H1 (cell line): ENCODE measurements around the gene LONP2. TPM values are rescaled to one million over a fixed set of nuclear protein-coding genes. Genes with fewer than 3 reads are reported as not detected.
A peak's percentile ranks its signal among the peaks of the same experiment; 100 is the strongest.

Source experiments
- CTCF ChIA-PET: fragments of 300-600 bp; sonication (Branson Sonifier 250); formaldehyde crosslinking; loops from one replicate; lab custom pipeline; 2021; ENCODE audit not compliant: partially characterized antibody; lab: Charles Lee
- POLR2A ChIA-PET: fragments of 300-600 bp; sonication (Branson Sonifier 250); formaldehyde crosslinking; loops from one replicate; lab custom pipeline; 2021; ENCODE audit warnings: inconsistent platforms; ENCODE audit not compliant: partially characterized antibody; lab: Charles Lee
- DNase-seq, 2 experiments: peaks; one replicate each; pipeline versions ENCODE4 v3.0.0 to v3.0.0-alpha.2; 2010 to 2022; ENCODE audit warnings: low spot score in 2 of 2, low read depth in 1 of 2, mixed read lengths in 1 of 2
- FAIRE-seq: peaks from 2 replicates; lab custom pipeline; 2011; peaks lifted over from hg19 to GRCh38; lab: Jason Lieb, UNC
- H2AFZ ChIP-seq: 2 replicates; pipeline ENCODE4 v1.8.1; 2012; ENCODE audit warnings: low read length, inconsistent platforms
- H2AK5ac ChIP-seq: 2 replicates; pipeline ENCODE4 v1.6.1; 2013; ENCODE audit warnings: low read depth, low read length
- H2BK120ac ChIP-seq: replicated peaks from 2 replicates; pipeline ENCODE3; 2013; ENCODE audit warnings: low read depth, low read length, inconsistent platforms
- H2BK12ac ChIP-seq: 2 replicates; pipeline ENCODE4 v1.6.1; 2013; ENCODE audit warnings: low read depth, low read length
- H2BK15ac ChIP-seq: 2 replicates; pipeline ENCODE4 v1.6.1; 2013; ENCODE audit warnings: low read length
- H2BK20ac ChIP-seq: 2 replicates; pipeline ENCODE4 v1.6.1; 2013; ENCODE audit warnings: low read length
- H2BK5ac ChIP-seq: 2 replicates; pipeline ENCODE4 v1.6.1; 2013; ENCODE audit warnings: low read depth, low read length
- H3K14ac ChIP-seq: 2 replicates; pipeline ENCODE4 v1.6.1; 2013; ENCODE audit warnings: inconsistent platforms; ENCODE audit not compliant: insufficient read length
- H3K18ac ChIP-seq: 2 replicates; pipeline ENCODE4 v1.6.1; 2013; ENCODE audit warnings: low read length; ENCODE audit errors: extremely low read depth
- H3K23ac ChIP-seq: 2 replicates; pipeline ENCODE4 v1.6.1; 2013; ENCODE audit warnings: inconsistent platforms; ENCODE audit not compliant: insufficient read length
- H3K23me2 ChIP-seq: 2 replicates; pipeline ENCODE4 v1.6.1; 2013; ENCODE audit warnings: low read depth, low read length
- H3K27ac ChIP-seq: 2 replicates; pipeline ENCODE4 v1.6.1; 2011; ENCODE audit warnings: low read depth, low read length, inconsistent platforms
- H3K27me3 ChIP-seq, 4 experiments: replicated peaks in 1 of 4; 1 replicate in 1 of 4; 2 replicates in 3 of 4; pipeline versions ENCODE4 v1.6.1 to v1.8.1; 2011 to 2013; ENCODE audit warnings: low read length in 3 of 4, mild to moderate bottlenecking in 3 of 4, inconsistent platforms in 2 of 4, mixed read lengths in 2 of 4, moderate library complexity in 1 of 4; ENCODE audit not compliant: control insufficient read depth in 3 of 4, insufficient read depth in 3 of 4; ENCODE audit errors: extremely low read depth in 1 of 4
- H3K36me3 ChIP-seq, 4 experiments: 2 replicates each; pipeline versions ENCODE4 v1.6.1 to v1.8.1; 2011 to 2013; ENCODE audit warnings: mild to moderate bottlenecking in 4 of 4, low read length in 3 of 4, moderate library complexity in 2 of 4, control low read depth in 1 of 4, inconsistent platforms in 1 of 4; ENCODE audit not compliant: insufficient read depth in 4 of 4, control insufficient read depth in 2 of 4
- H3K4ac ChIP-seq: replicated peaks from 2 replicates; pipeline ENCODE3; 2013; ENCODE audit warnings: low read length, low read depth, mixed read lengths, inconsistent platforms; ENCODE audit not compliant: insufficient read length
- H3K4me1 ChIP-seq, 4 experiments: replicated peaks in 1 of 4; 1 replicate in 1 of 4; 2 replicates in 3 of 4; pipeline versions ENCODE4 v1.6.1 to v1.8.1; 2011 to 2013; ENCODE audit warnings: low read length in 3 of 4, inconsistent platforms in 2 of 4, mixed read lengths in 1 of 4; ENCODE audit not compliant: insufficient read depth in 4 of 4, control insufficient read depth in 3 of 4
- H3K4me2 ChIP-seq, 2 experiments: 2 replicates each; pipeline versions ENCODE4 v1.6.1 to v1.8.1; 2011 to 2013; ENCODE audit warnings: low read depth in 2 of 2, low read length in 2 of 2, control low read depth in 1 of 2, inconsistent platforms in 1 of 2, mild to moderate bottlenecking in 1 of 2; ENCODE audit not compliant: insufficient read depth in 1 of 2
- H3K4me3 ChIP-seq, 4 experiments: fragments of 200-600, 300-600 bp in 1 of 4; sonication (generic), shearing (Covaris generic), sonication (Bioruptor Twin) in 1 of 4; 2 replicates each; pipeline versions ENCODE4 v1.5.1 to v1.8.1; 2011 to 2016; ENCODE audit warnings: low read length in 4 of 4, low read depth in 3 of 4, control low read depth in 2 of 4, inconsistent platforms in 2 of 4, mild to moderate bottlenecking in 2 of 4, mixed read lengths in 1 of 4, moderate library complexity in 1 of 4; ENCODE audit not compliant: insufficient read depth in 2 of 4; ENCODE audit errors: extremely low read depth in 1 of 4
- H3K56ac ChIP-seq: replicated peaks from 2 replicates; pipeline ENCODE3; 2013; ENCODE audit warnings: low read depth, mild to moderate bottlenecking, mixed read lengths, low read length, inconsistent platforms; ENCODE audit not compliant: insufficient read length
- H3K79me1 ChIP-seq: 2 replicates; pipeline ENCODE4 v1.6.1; 2013; ENCODE audit warnings: low read depth, low read length, control low read depth
- H3K79me2 ChIP-seq, 2 experiments: 2 replicates each; pipeline versions ENCODE4 v1.6.1 to v1.8.1; 2012 to 2013; ENCODE audit warnings: low read length in 2 of 2, mild to moderate bottlenecking in 2 of 2, inconsistent platforms in 1 of 2; ENCODE audit not compliant: insufficient read depth in 2 of 2, control insufficient read depth in 1 of 2
- H3K9ac ChIP-seq, 4 experiments: replicated peaks in 1 of 4; 1 replicate in 1 of 4; 2 replicates in 3 of 4; pipeline versions ENCODE4 v1.6.1 to v1.8.1; 2011 to 2013; ENCODE audit warnings: low read depth in 3 of 4, low read length in 3 of 4, control low read depth in 2 of 4, mild to moderate bottlenecking in 2 of 4, moderate library complexity in 2 of 4, inconsistent platforms in 1 of 4; ENCODE audit errors: extremely low read depth in 1 of 4
- H3K9me3 ChIP-seq, 2 experiments: 2 replicates each; pipeline versions ENCODE4 v1.6.1 to v1.8.1; 2012 to 2013; ENCODE audit warnings: mild to moderate bottlenecking in 2 of 2, moderate library complexity in 2 of 2, control low read depth in 1 of 2, inconsistent platforms in 1 of 2, low read depth in 1 of 2, low read length in 1 of 2, mixed read lengths in 1 of 2; ENCODE audit not compliant: insufficient read depth in 2 of 2
- H4K20me1 ChIP-seq, 2 experiments: replicated peaks in 1 of 2; 2 replicates each; pipeline versions ENCODE3 to v1.8.1; 2011 to 2013; ENCODE audit warnings: inconsistent platforms in 2 of 2, low read length in 2 of 2, mild to moderate bottlenecking in 1 of 2; ENCODE audit not compliant: insufficient read depth in 2 of 2, control insufficient read depth in 1 of 2
- H4K5ac ChIP-seq: 2 replicates; pipeline ENCODE4 v1.6.1; 2013; ENCODE audit warnings: low read length, low read depth, mixed read lengths, inconsistent platforms; ENCODE audit not compliant: insufficient read length
- H4K8ac ChIP-seq: 2 replicates; pipeline ENCODE4 v1.8.0; 2013; ENCODE audit warnings: mild to moderate bottlenecking, moderate library complexity, low read length, inconsistent platforms; ENCODE audit not compliant: insufficient read depth; ENCODE audit errors: extremely low read depth
- H4K91ac ChIP-seq: replicated peaks from 2 replicates; pipeline ENCODE3; 2013; ENCODE audit warnings: low read length, mixed read lengths, inconsistent platforms; ENCODE audit not compliant: insufficient read length
- ATF2 ChIP-seq: IDR thresholded peaks from 2 replicates; pipeline ENCODE4 v1.6.1; 2012; ENCODE audit warnings: low read length, inconsistent platforms
- CBX8 ChIP-seq: fragments of 300-800, 300-1000 bp; sonication (generic); IDR thresholded peaks from 2 replicates; pipeline ENCODE4 v1.7.1; 2016; ENCODE audit warnings: low read depth, low read length, borderline replicate concordance
- JUND ChIP-seq: IDR thresholded peaks from 2 replicates; pipeline ENCODE4 v1.6.1; 2011; ENCODE audit warnings: mild to moderate bottlenecking, improper control_type of control experiment, low read length
- KDM4A ChIP-seq: IDR thresholded peaks from one replicate; pipeline ENCODE4 v1.7.1; 2012; ENCODE audit warnings: low read depth, mild to moderate bottlenecking, moderate library complexity, low read length, inconsistent platforms; ENCODE audit not compliant: severe bottlenecking
- WGBS, 2 experiments: shearing (Covaris generic) in 1 of 2; methylation state at CpG; one replicate each; pipeline versions ENCODE4 v1.1.6 to v1.1.7; 2013 to 2015; ENCODE audit warnings: low lambda C conversion rate in 2 of 2, mixed read lengths in 2 of 2, inconsistent platforms in 1 of 2, low coverage in 1 of 2, missing lambda C conversion rate in 1 of 2; ENCODE audit not compliant: insufficient replicate concordance in 2 of 2, insufficient coverage in 1 of 2, insufficient read length in 1 of 2; ENCODE audit errors: extremely low coverage in 1 of 2, missing lambda C conversion rate in 1 of 2; 5-methylcytosine and 5-hydroxymethylcytosine counted together
- polyA plus RNA-seq, 7 experiments: library from polyadenylated mRNA; depleted of rRNA in 3 of 7; stranded (reverse) in 5 of 7; unstranded in 2 of 7; fragments of >200 nt in 5 of 7; fragments of 200-250 nt in 2 of 7; gene quantifications; 1 replicate in 5 of 7; 2 replicates in 1 of 7; 4 replicates in 1 of 7; pipeline versions ENCODE4 v1.2.1 to v1.2.3, GENCODE V29; 2011 to 2013; ENCODE audit warnings: missing spikeins in 2 of 7, mixed read lengths in 2 of 7
- total RNA-seq: library from RNA; stranded (reverse); fragmentation: NEBNext Ultra II Directional; extraction: Animal tissue kit (Norgen Biotek cat#: 25700); gene quantifications from 2 replicates; pipeline ENCODE4 v1.2.1, GENCODE V29; 2021

The LONP2 gene
- total and polyA plus RNA-seq, 2 of the 8 experiments (the other 6 are each of a cell fraction or from before 2014, with no cell fraction given): 8.1 to 23.1 TPM

- FAIRE-seq: peak; percentile 84
- Histone ChIP-seq H2BK20ac (no peak overlapping the region), H3K23ac (no peak overlapping the region), H3K23me2 (no peaks in the 10 kb centered on the region), H3K79me1 (no peaks in the 10 kb centered on the region), H3K27ac (no peak overlapping the region), H4K5ac (no peak overlapping the region), H3K4me2 (no peak overlapping the region), H3K4ac (no peak overlapping the region), H3K56ac (no peak overlapping the region), H3K79me2 (no peaks in the 10 kb centered on the region), H3K36me3 (no peaks in the 10 kb centered on the region), H2AFZ (no peak overlapping the region), H3K18ac (peak overlapping the region; percentile 9; the same call in 1 of the 2 replicates), H3K9me3 (no peaks in the 10 kb centered on the region), H2BK12ac (no peak overlapping the region), H2BK5ac (peak overlapping the region; percentile 41; the same call in 1 of the 2 replicates), H2BK120ac (no peak overlapping the region), H3K4me1 (peaks cover 0 to 2% (median 2%) of the 10 kb centered on the region in 4 experiments; a peak in 3 of 7 replicates), H2AK5ac (no peak overlapping the region), H3K27me3 (no peaks in the 10 kb centered on the region), H3K4me3 (no peak overlapping the region), H4K91ac (no peak overlapping the region), H4K20me1 (no peaks in the 10 kb centered on the region), H3K9ac (no peak overlapping the region), H4K8ac (no peak overlapping the region), H3K14ac (no peak overlapping the region), H2BK15ac (no peak overlapping the region)
- WGBS, 2 experiments: 48% methylated on average over 4 of the region's 4 CpGs; no CpG with 5 or more reads in 1 of the 2 experiments
- DNase-seq: peak in 1 of 2 experiments; percentile 38
- TF ChIP-seq ATF2 (no peak), CBX8 (no peak), KDM4A (no peak), JUND (no peak)
- ChIA-PET CTCF (interaction anchor here (0.6 to 1.3 kb wide), 4 partner anchors 12 to 954 kb away, joined by 3 to 4 read pairs (median 3); no protein-coding TSS in a partner anchor), POLR2A (interaction anchor here (1.5 kb wide), 1 partner anchor 15 kb away, joined by 3 read pairs; no protein-coding TSS in a partner anchor)
These were observed 74.5 kb downstream of the LONP2 start for GRCh38 chr16:48318630-48319029.
